Sigmoid colon (tissue), 4 donors: ENCODE measurements around the gene FXYD3.

Experiments
- CTCF ChIP-seq, 4 experiments: fragments of 450-650 bp in 3 of 4; fragments of 200-600 bp in 1 of 4; IDR thresholded peaks; one replicate each; pipeline ENCODE4 v1.5.1; 2016 to 2019; ENCODE audit warnings: antibody characterized with exemption in 4 of 4, mild to moderate bottlenecking in 3 of 4, moderate library complexity in 2 of 4
- EP300 ChIP-seq, 4 donors: sonication (generic); formaldehyde crosslinking; IDR thresholded peaks; one replicate each; pipeline ENCODE4 v1.6.1; 2017; ENCODE audit warnings: antibody characterized with exemption in 4 of 4
- POLR2AphosphoS5 ChIP-seq, 4 donors: sonication (generic); formaldehyde crosslinking; IDR thresholded peaks; one replicate each; pipeline ENCODE4 v1.6.1; 2017; ENCODE audit warnings: antibody characterized with exemption in 4 of 4

GRCh38 chr19:35169221-35169995 is 53.8 kb downstream of the FXYD3 start:
- TF ChIP-seq CTCF (IDR thresholded peaks at IDR 0.05), result no peak
- TF ChIP-seq POLR2AphosphoS5 (IDR thresholded peaks at IDR 0.05), result no peak
- no peak for TF ChIP-seq EP300 (IDR thresholded peaks at IDR 0.05)
